ENCODE results near the gene CYP4F22.
A peak's percentile ranks its signal among the peaks of the same experiment; 100 is the strongest.
"Not testable (repeated sequence)": the region's sequence is repeated elsewhere in the genome, so short reads cannot be mapped to it uniquely, and the experiment has no call there.

The CYP4F22 gene

GRCh38 chr19:15570420-15570819, 62.1 kb downstream of the CYP4F22 start:
- H3K27ac Mint-ChIP-seq = no peak overlapping the region
- H3K9me3 Mint-ChIP-seq = no peaks in the 10 kb centered on the region
- no peaks in the 10 kb centered on the region for H3K4me1 Mint-ChIP-seq
- no peaks in the 10 kb centered on the region for H3K36me3 Mint-ChIP-seq
- peaks cover 14% of the 10 kb centered on the region for H3K27me3 Mint-ChIP-seq
- H3K4me3 Mint-ChIP-seq = no peak overlapping the region

GRCh38 chr19:15575406-15575805, 67.1 kb downstream of the CYP4F22 start:
- Mint-ChIP-seq H3K4me3 (no peak overlapping the region), H3K27me3 (peaks cover 3% of the 10 kb centered on the region), H3K27ac (no peak overlapping the region), H3K36me3 (no peaks in the 10 kb centered on the region), H3K9me3 (no peaks in the 10 kb centered on the region), H3K4me1 (no peaks in the 10 kb centered on the region)

DNA sequence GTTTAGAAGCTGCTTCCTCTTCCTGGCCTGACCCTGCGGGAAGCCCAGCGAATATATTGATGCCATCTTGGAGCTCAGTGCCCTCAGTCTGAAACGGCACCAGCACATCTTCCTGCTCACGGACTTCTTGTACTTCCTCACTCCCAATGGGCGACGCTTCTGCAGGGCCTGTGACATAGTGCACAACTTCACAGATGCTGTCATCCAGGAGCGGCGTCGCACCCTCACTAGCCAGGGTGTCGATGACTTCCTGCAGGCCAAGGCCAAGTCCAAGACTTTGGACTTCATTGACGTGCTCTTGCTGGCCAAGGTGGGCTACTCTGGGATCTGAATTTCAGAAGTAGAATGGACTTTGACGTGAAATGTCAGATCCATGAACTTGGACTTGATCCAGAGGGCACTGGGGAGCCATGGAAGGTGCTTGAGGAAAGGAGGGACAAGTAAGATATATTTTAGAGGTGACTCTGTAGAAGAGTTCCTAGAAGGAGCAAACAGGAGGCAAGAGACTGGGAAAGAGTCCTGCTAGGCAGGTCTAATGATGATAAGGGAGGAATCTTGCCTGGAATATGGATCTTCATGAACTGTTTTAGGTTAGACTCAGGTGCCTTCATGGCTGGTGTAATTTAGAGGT, 68.3 kb downstream of the CYP4F22 start:
- Mint-ChIP-seq H3K4me3 (no peak overlapping the region), H3K27ac (no peak overlapping the region), H3K4me1 (no peaks in the 10 kb centered on the region), H3K27me3 (peaks cover 5% of the 10 kb centered on the region), H3K36me3 (no peaks in the 10 kb centered on the region), H3K9me3 (no peaks in the 10 kb centered on the region)

- Mint-ChIP-seq H3K27ac (no peak overlapping the region), H3K4me1 (no peaks in the 10 kb centered on the region), H3K36me3 (no peaks in the 10 kb centered on the region), H3K4me3 (no peak overlapping the region), H3K27me3 (peaks cover 5% of the 10 kb centered on the region), H3K9me3 (no peaks in the 10 kb centered on the region)
Measured at GRCh38 chr19:15577184-15577771, 69.0 kb downstream of the CYP4F22 start.

- no peak overlapping the region for H3K27ac Mint-ChIP-seq
- peaks cover 12% of the 10 kb centered on the region for H3K27me3 Mint-ChIP-seq
- H3K9me3 Mint-ChIP-seq = no peaks in the 10 kb centered on the region
- no peaks in the 10 kb centered on the region for H3K4me1 Mint-ChIP-seq
- H3K4me3 Mint-ChIP-seq = no peak overlapping the region
- no peaks in the 10 kb centered on the region for H3K36me3 Mint-ChIP-seq
Measured at GRCh38 chr19:15583346-15583745, 75.0 kb downstream of the CYP4F22 start.

DNA sequence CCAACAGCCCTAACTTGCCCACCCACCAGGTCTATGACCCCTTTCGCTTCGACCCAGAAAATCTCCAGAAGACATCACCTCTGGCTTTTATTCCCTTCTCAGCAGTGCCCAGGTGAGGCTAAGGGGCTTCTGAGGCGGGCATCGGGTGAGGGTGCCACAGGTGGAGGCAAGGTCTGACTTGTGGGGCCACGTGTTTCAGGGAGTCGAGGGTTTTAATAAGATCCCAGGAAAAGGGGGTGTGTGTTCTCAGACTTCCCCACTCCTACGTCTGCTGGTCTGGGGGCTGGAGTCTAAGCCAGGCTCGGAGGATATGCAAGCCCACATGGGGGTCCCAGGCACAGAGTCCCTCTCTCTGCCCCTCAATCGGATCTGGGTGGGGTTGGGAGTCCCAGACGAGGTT, 75.8 kb downstream of the CYP4F22 start:
- no peaks in the 10 kb centered on the region for H3K4me1 Mint-ChIP-seq
- no peak overlapping the region for H3K4me3 Mint-ChIP-seq
- H3K9me3 Mint-ChIP-seq = no peaks in the 10 kb centered on the region
- H3K36me3 Mint-ChIP-seq = no peaks in the 10 kb centered on the region
- H3K27me3 Mint-ChIP-seq = peaks cover 12% of the 10 kb centered on the region
- H3K27ac Mint-ChIP-seq = no peak overlapping the region

- Mint-ChIP-seq H3K4me1 (no peaks in the 10 kb centered on the region), H3K36me3 (no peaks in the 10 kb centered on the region), H3K27me3 (peaks cover 12% of the 10 kb centered on the region), H3K27ac (no peak overlapping the region), H3K9me3 (no peaks in the 10 kb centered on the region), H3K4me3 (peak overlapping the region; percentile 19)
Measured at GRCh38 chr19:15584541-15585115, 76.3 kb downstream of the CYP4F22 start.

- no peaks in the 10 kb centered on the region for H3K36me3 Mint-ChIP-seq
- H3K4me3 Mint-ChIP-seq = no peak overlapping the region
- peaks cover 9% of the 10 kb centered on the region for H3K27me3 Mint-ChIP-seq
- H3K9me3 Mint-ChIP-seq = no peaks in the 10 kb centered on the region
- H3K4me1 Mint-ChIP-seq = no peaks in the 10 kb centered on the region
- H3K27ac Mint-ChIP-seq = peak overlapping the region; percentile 66
Measured at GRCh38 chr19:15587663-15588062, 79.3 kb downstream of the CYP4F22 start.

DNA sequence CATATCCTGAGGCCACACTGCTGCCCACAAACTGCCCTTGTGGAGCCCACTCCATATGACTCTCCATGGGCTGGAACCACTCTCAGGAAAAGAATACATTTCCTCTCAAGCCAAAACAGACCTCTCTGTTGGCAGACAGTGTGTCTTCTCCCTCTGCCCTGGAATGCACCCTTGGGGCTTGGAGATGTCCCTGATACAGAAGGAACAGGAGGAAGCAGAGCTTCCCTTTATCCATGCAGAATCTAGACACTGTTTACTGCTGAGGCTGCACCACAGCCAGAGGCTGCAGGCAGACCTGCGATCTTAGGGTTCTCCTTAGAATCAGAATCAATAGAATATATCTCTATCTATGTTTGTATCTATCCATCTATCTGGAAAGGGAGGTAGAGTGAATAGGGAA, 79.9 kb downstream of the CYP4F22 start:
- Mint-ChIP-seq H3K4me1 (no peaks in the 10 kb centered on the region), H3K9me3 (no peaks in the 10 kb centered on the region), H3K36me3 (no peaks in the 10 kb centered on the region), H3K4me3 (no peak overlapping the region), H3K27ac (no peak overlapping the region), H3K27me3 (peaks cover 10% of the 10 kb centered on the region)

DNA sequence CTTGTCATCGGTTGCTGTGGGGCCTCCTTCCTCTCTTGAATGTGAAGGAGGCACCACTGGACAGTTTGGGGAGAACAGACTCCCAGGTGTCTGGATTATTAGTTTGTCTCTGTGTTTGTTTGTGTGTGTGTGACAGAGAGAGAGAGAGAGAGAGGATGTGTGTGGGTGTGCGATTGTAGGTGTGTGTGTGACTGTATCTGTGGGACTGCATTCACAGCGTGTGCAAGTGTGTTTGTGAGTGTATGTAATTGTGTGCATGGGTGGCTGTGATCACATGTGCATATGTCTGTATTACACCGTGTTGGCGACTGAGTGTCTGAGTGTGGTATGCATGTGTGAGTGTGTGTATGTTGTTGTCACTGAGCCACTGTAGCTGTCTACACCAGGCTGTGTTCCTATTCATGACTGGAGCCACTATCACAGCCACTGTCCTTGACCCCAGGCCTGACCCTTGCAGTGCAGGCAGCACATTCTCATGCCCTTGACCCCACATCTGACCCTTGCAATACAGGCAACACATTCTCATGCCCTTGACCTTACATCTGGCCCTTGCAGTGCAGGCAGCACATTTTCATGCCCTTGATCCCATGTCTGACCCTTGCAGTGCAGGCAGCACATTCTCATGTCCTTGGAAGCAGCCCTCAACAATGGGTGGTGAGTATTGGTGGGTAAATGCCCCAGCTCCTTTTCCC, 81.6 kb downstream of the CYP4F22 start:
- H3K27ac Mint-ChIP-seq = no peak overlapping the region
- no peaks in the 10 kb centered on the region for H3K9me3 Mint-ChIP-seq
- no peaks in the 10 kb centered on the region for H3K4me1 Mint-ChIP-seq
- H3K27me3 Mint-ChIP-seq = peaks cover 13% of the 10 kb centered on the region
- H3K4me3 Mint-ChIP-seq = no peak overlapping the region
- no peaks in the 10 kb centered on the region for H3K36me3 Mint-ChIP-seq

GRCh38 chr19:15591796-15592195, 83.5 kb downstream of the CYP4F22 start:
- H3K27ac Mint-ChIP-seq = no peak overlapping the region
- H3K4me3 Mint-ChIP-seq = no peak overlapping the region
- no peaks in the 10 kb centered on the region for H3K36me3 Mint-ChIP-seq
- H3K27me3 Mint-ChIP-seq = peaks cover 22% of the 10 kb centered on the region
- H3K4me1 Mint-ChIP-seq = no peaks in the 10 kb centered on the region
- H3K9me3 Mint-ChIP-seq = peaks cover 5% of the 10 kb centered on the region

- not testable (repeated sequence) for H3K36me3 Mint-ChIP-seq, H3K9me3 Mint-ChIP-seq, H3K4me1 Mint-ChIP-seq, H3K4me3 Mint-ChIP-seq, H3K27ac Mint-ChIP-seq
- peaks cover 22% of the 10 kb centered on the region for H3K27me3 Mint-ChIP-seq
Measured at GRCh38 chr19:15592506-15592905, 84.2 kb downstream of the CYP4F22 start.

GRCh38 chr19:15593766-15594165, 85.4 kb downstream of the CYP4F22 start:
- H3K27me3 Mint-ChIP-seq = peaks cover 20% of the 10 kb centered on the region
- not testable (repeated sequence) for H3K4me1 Mint-ChIP-seq, H3K36me3 Mint-ChIP-seq, H3K4me3 Mint-ChIP-seq, H3K9me3 Mint-ChIP-seq, H3K27ac Mint-ChIP-seq

DNA sequence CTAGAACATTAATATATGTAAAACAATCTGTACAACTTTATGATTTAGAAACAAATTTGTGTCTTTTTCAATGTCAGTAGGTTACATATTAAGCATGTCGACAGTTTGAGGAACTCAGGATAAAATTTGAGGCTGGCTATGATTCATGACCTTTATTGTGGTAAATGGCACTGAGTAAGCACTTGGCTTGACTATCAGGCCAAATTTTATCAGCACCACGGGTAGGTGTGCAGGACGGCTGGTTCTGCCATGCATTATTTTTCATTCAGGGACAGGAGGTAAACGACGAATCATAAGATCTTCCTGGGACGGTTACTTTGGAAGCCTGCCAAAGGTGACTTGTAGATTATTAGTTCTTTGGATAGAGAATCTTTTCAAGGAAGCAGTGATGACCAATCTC, 86.7 kb downstream of the CYP4F22 start:
- no peaks in the 10 kb centered on the region for H3K4me1 Mint-ChIP-seq
- peaks cover 1% of the 10 kb centered on the region for H3K36me3 Mint-ChIP-seq
- H3K27ac Mint-ChIP-seq = no peak overlapping the region
- no peak overlapping the region for H3K4me3 Mint-ChIP-seq
- H3K9me3 Mint-ChIP-seq = peaks cover 5% of the 10 kb centered on the region
- H3K27me3 Mint-ChIP-seq = peaks cover 20% of the 10 kb centered on the region

All from activated naive CD4-positive, alpha-beta T cell treated with anti-CD3 and anti-CD28 coated beads, Interleukin-2, amount 50 U/mL, for 24 hours (primary cell).